SW480 (cell line): ENCODE data around the gene MOXD1.
"Not testable (repeated sequence)": the region's sequence is repeated elsewhere in the genome, so short reads cannot be mapped to it uniquely, and the experiment has no call there.

Experiments
- DNase-seq: peaks from one replicate; pipeline ENCODE4 v3.0.0-alpha.2; 2016; ENCODE audit warnings: low spot score

The MOXD1 gene

GRCh38 chr6:132354517-132355167, 46.6 kb downstream of the MOXD1 start:
- DNase-seq = no peak

GRCh38 chr6:132351986-132352385, 49.3 kb downstream of the MOXD1 start:
- not testable (repeated sequence) for DNase-seq

- no peak for DNase-seq
These were observed 53.0 kb downstream of the MOXD1 start for GRCh38 chr6:132348231-132348630.

GRCh38 chr6:132344811-132345210, 56.5 kb downstream of the MOXD1 start:
- no peak for DNase-seq

GRCh38 chr6:132341646-132342045, 59.6 kb downstream of the MOXD1 start:
- no peak for DNase-seq

GRCh38 chr6:132334521-132334885, 66.8 kb downstream of the MOXD1 start:
- no peak for DNase-seq

GRCh38 chr6:132333639-132334520, 67.4 kb downstream of the MOXD1 start:
- DNase-seq = peak; percentile 81

GRCh38 chr6:132330759-132331158, 70.5 kb downstream of the MOXD1 start:
- DNase-seq = no peak

- DNase-seq = no peak
These were observed 78.9 kb downstream of the MOXD1 start for GRCh38 chr6:132322398-132322797.

- DNase-seq = no peak
These were observed 81.3 kb downstream of the MOXD1 start for GRCh38 chr6:132320007-132320406.

- no peak for DNase-seq
These were observed 84.3 kb downstream of the MOXD1 start for GRCh38 chr6:132316970-132317369.

GRCh38 chr6:132314432-132314831, 86.8 kb downstream of the MOXD1 start:
- DNase-seq = no peak

GRCh38 chr6:132310921-132311320, 90.4 kb downstream of the MOXD1 start:
- DNase-seq = no peak

GRCh38 chr6:132310151-132310550, 91.1 kb downstream of the MOXD1 start:
- not testable (repeated sequence) for DNase-seq

GRCh38 chr6:132304891-132305305, 96.4 kb downstream of the MOXD1 start:
- DNase-seq = no peak

- peak; percentile 36 for DNase-seq
These were observed 100.8 kb downstream of the MOXD1 start for GRCh38 chr6:132300323-132300949.

- peak; percentile 28 for DNase-seq
These were observed 102.8 kb downstream of the MOXD1 start for GRCh38 chr6:132298344-132298949.

GRCh38 chr6:132289756-132290155, 111.5 kb downstream of the MOXD1 start:
- no peak for DNase-seq

GRCh38 chr6:132287101-132287500, 114.2 kb downstream of the MOXD1 start:
- no peak for DNase-seq

GRCh38 chr6:132286298-132287019, 114.8 kb downstream of the MOXD1 start:
- DNase-seq = no peak

- no peak for DNase-seq
These were observed 116.1 kb downstream of the MOXD1 start for GRCh38 chr6:132285004-132285780.
